HG02870 (cell line): ENCODE data around the gene LRRC26.

ENCODE experiments used
- ATAC-seq: cut with Tn5 transposase; IDR thresholded peaks from one replicate; pipeline ENCODE4 v1.9.1; 2021; ENCODE audit warnings: mild to moderate bottlenecking, moderate library complexity; ENCODE audit not compliant: unreplicated experiment

LRRC26 gene

GRCh38 chr9:137184881-137185660 lies 15.2 kb upstream of the LRRC26 start:
- no peak for ATAC-seq

GRCh38 chr9:137183980-137184595 lies 14.2 kb upstream of the LRRC26 start:
- ATAC-seq = no peak

- no peak for ATAC-seq
These were observed 13.0 kb upstream of the LRRC26 start for GRCh38 chr9:137182836-137183235.

DNA sequence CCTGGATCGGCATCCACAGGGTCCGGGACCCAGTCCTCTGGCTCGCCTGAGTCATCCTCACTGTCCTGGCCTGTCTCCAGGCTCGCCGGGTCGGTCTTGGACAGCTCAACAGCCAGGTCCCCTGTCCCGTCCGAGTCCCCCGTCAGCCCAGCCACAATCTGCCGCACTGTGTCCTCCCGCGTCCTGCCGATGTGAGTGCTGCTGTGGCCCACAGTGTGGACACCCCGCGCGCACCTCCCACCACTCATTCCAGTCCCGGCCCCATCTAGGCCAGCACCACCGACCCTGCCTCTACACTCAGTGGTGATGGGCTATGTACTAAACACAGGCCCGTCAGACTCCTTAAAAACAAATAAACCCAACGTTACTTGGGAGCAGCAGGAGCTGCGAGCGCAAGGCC lies 11.8 kb upstream of the LRRC26 start:
- no peak for ATAC-seq

DNA sequence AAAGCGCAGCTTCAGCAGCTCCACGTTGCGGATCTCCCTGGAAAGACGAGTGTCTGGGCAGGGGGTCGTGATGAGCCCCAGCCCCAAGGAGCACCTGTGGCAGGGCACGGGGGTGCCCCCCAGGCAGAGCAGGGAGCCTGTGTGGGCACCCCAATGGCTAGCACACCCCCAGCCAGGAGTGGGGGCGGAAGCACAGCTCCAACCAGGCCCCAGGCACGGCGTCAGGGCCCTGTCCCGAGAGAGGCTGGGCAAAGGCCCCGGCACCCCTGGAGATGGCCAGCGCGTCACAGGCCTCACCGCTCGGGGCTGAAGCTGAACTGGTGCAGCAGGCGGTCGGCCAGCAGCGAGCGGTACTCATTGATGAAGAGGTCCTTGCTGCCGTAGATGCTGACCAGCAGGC lies 10.6 kb upstream of the LRRC26 start:
- ATAC-seq = no peak

DNA sequence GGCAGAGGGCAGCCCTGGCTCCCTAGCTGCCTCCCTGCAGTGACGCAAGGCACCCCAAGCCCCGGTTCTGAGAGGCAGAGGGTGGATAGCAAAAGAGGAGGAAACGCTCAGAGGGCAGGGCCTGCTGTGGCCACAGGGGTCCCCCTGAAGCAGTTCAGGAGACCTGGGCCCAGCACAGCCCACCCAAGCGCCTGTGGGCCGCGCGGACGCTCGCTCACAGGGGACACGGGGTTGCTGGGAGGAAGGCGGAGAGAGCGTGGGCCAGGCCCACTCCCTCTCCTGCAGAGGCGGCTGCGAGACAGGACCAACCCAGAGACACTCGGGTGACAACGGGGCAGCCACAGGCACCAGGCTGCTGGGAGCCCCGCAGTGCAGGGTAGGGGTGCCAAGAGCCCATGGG lies 9.9 kb upstream of the LRRC26 start:
- ATAC-seq = no peak

DNA sequence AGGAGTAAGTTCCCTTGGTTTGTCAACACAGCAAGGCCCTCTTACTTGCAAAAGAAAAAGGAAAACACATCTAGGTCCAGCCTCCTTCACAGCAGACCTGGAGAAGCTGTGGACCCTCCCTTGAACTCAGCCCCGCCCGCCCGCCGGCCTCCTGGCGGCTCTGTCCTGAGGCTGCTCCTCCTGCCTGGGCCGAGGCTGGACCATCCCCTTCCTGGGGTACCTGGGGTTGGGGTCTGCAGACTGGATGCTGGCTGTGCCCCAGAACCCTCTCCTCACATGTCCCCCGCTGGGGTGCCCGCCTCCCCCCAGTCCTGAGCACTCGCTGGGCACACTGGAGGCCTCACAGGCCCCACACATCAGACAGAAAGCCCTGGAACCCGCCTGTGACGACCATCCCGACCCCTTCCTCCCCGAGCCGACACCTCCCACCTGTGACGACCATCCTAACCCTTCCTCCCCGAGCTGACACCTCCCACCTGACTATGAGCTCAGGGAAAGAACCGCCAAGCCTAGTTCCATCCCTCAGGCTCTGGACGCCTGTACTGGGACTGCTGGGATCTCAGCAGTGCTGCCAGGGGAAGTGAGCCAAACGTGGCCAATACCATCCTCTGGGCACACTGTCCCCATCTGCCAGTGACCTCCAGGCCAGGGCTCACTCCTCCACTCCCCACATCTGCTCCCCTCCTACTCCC lies 9.2 kb upstream of the LRRC26 start:
- no peak for ATAC-seq

DNA sequence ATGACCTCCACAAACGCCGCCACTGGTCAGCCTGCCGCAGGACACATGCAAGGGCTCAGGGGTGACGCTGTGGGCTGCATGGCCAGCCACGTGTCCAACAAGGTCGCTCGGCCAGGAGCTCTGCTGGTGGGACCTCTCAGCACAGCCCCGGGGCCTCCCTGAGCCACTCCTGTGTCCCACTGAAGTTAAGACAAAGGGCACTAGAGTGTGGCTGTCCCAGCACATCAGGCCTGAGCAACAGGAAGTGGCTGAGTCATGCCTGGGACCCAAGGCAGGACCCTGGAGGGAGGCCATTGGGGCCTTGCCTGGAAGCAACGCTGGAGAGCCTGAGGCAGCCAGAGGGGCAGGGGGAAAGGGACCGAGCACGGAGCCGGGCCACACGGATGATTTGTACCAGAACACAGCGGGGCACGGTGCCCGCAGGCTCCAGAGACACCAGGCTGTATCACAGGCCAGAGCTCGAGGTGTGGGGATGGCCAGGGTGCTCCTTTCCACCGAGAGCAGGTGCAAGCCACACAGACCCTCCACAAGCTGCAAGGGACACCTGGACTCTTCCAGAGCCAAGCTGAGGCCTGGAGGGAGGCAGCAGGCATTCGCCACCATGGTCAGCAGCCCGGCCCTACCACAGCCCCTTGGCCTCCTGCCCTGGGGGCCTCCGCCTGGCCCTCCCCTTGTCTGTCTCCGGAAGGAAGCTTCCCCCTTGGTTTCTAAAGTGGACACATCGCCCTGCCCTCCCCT lies 8.5 kb upstream of the LRRC26 start:
- ATAC-seq = no peak

DNA sequence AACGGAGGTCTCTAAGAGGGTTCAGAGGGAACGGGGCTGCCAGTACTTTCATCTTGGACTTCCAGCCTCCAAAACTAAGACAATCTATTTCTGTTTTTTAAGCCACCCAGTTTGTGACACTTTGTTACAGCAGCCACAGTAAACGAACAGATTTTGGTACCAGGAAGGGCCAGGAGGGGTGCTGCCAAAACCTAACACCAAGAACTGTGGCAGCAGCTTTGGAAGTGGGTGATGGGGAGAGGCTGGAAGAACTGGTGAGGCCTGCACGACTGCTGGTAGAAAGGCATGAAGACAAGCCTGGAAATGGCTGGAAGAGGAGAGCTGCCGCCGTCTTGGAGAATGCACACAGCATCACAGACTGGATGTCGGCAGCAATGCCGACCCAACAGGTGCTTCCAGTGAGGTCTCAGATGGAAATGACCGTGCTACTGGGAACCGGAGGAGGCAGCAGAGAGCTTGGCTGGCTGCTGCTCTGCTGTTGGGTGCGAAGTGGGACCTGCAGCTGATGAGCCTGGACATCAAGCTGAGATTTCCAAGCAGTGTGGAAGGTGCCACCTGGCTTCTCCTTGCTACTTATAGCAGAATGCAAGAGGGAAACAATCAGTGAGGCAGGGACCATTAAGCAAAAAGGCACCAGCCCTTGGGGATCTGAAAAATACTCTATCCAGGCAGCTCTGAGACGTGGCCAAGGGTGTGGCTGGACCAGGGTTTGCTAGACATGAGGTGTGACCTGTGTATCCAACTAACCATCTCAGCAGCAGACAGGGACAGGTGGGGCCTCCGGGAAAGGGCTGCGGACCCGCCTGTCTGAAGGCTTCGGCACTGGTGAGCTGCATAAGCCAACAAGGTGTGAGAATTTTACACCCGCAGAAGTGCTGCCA lies 6.7 kb upstream of the LRRC26 start:
- no peak for ATAC-seq

- ATAC-seq = no peak
These were observed 5.6 kb upstream of the LRRC26 start for GRCh38 chr9:137175345-137175961.

DNA sequence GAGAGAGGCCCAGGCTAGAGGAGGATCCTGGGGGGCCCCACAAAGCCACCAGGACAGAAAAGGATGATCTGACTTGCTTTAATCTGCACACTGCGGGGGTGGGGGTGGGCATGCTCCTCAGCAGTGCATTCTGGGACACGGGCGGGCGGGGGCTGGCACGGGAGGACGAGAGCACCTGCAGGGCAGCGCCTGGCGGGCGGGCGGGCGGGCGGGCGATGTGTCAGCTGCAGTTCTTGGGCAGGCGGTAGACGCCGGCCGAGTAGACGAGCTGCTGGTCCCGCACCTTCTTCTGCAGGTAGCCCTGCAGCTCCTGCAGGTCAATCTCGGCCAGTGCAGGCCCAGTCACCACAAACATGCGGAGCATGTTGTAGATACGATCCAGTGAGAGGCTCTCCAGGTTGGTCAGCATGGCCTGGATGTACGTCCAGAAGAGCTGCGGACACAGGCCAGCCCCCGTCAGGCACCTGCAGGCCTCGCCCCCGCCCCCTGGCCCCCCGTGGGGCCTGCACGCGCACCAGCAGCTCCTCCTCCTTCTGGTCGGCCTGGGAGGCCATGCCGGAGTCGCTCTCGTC lies 5.0 kb upstream of the LRRC26 start:
- ATAC-seq = no peak

- no peak for ATAC-seq
These were observed 4.2 kb upstream of the LRRC26 start for GRCh38 chr9:137173796-137174664.

- ATAC-seq = no peak
These were observed 3.3 kb upstream of the LRRC26 start for GRCh38 chr9:137172901-137173795.

DNA sequence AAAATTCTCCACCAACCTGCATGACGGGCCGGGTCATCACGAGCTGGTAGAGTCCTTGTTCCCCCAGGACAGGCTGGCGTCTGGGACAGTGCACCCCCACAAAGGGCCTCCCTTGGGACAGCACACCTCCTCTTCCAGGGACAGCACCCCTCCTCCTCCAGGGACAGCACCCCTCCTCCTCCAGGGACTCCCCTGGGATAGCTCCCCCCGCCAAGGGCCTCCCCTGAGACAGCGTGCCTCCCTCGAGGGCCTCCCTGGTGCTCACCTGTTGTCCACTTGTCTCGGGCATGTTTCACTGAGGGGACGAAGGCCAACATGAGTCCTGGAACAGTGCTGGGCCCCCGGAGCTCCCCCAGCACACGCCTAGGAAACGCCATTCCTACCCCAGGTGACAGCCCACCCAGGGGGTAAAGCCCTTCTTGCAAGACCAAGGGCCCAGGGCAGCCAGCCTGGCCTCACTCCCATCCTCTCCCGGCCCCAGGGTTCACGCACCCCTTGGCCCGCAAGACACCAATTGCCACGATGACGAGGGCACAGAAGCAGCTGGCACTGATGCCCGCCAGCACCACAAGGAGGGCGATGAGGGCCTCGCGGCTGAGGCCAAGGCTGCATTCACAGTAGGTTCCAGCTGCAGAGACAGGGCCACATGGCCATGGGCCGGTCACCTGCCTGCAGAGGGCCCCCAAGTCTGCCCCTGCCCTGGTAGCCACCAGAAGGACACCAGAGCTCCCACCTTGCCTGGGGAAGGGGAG lies 1.5 kb upstream of the LRRC26 start:
- ATAC-seq = no peak

GRCh38 chr9:137170486-137171148 lies 766 bp upstream of the LRRC26 start:
- no peak for ATAC-seq
